Transverse colon (tissue), 4 donors: ENCODE measurements around the gene HLA-DRB1. TPM values are rescaled to one million over a fixed set of nuclear protein-coding genes. Genes with fewer than 3 reads are reported as not detected.

Experiments used
- DNase-seq: peaks from one replicate; pipeline ENCODE4 v3.0.0-alpha.2; 2019
- H3K27ac ChIP-seq, 4 donors: fragments of 200-600 bp; sonication (generic); 2 replicates each; pipeline ENCODE4 v1.5.1; 2016 to 2018; ENCODE audit warnings: inconsistent platforms in 4 of 4
- H3K27me3 ChIP-seq: fragments of 200-600 bp; sonication (generic); 2 replicates; pipeline ENCODE4 v1.5.1; 2017; ENCODE audit warnings: inconsistent platforms
- H3K36me3 ChIP-seq, 4 donors: fragments of 200-600 bp; sonication (generic); 2 replicates each; pipeline ENCODE4 v1.5.1; 2017 to 2019; ENCODE audit warnings: inconsistent platforms in 4 of 4
- H3K4me1 ChIP-seq, 4 donors: fragments of 200-600 bp; sonication (generic); 2 replicates each; pipeline ENCODE4 v1.5.1; 2017 to 2020; ENCODE audit warnings: inconsistent platforms in 4 of 4
- H3K4me3 ChIP-seq, 4 donors: fragments of 200-600 bp; sonication (generic); 1 replicate in 1 of 4; 2 replicates in 3 of 4; pipeline versions ENCODE4 v1.5.1 to v1.6.1; 2017 to 2019; ENCODE audit warnings: inconsistent platforms in 4 of 4
- H3K9me3 ChIP-seq, 2 donors: fragments of 200-600 bp; sonication (generic); 2 replicates each; pipeline ENCODE4 v1.5.1; 2017 to 2019; ENCODE audit warnings: inconsistent platforms in 2 of 2
- CTCF ChIP-seq, 5 experiments: fragments of 200-600 bp in 3 of 5; fragments of 450-650 bp in 2 of 5; sonication (generic) in 3 of 5; IDR thresholded peaks; 1 replicate in 2 of 5; 2 replicates in 3 of 5; pipeline ENCODE4 v1.5.1; 2016 to 2017; ENCODE audit warnings: antibody characterized with exemption in 5 of 5, inconsistent platforms in 3 of 5, mild to moderate bottlenecking in 2 of 5, moderate library complexity in 1 of 5
- EP300 ChIP-seq: sonication (generic); formaldehyde crosslinking; IDR thresholded peaks from one replicate; pipeline ENCODE4 v1.6.1; 2017; ENCODE audit warnings: antibody characterized with exemption, low read depth
- POLR2A ChIP-seq: fragments of 450-650 bp; IDR thresholded peaks from one replicate; pipeline ENCODE4 v1.6.1; 2016; ENCODE audit warnings: antibody characterized with exemption, mild to moderate bottlenecking, moderate library complexity
- POLR2AphosphoS5 ChIP-seq, 3 donors: sonication (generic); formaldehyde crosslinking; IDR thresholded peaks; one replicate each; pipeline ENCODE4 v1.6.1; 2016; ENCODE audit warnings: antibody characterized with exemption in 3 of 3
- WGBS, 2 donors: methylation state at CpG; one replicate each; pipeline ENCODE4 v1.1.5; 2018; ENCODE audit warnings: low coverage in 1 of 2; 5-methylcytosine and 5-hydroxymethylcytosine counted together
- in situ Hi-C, 4 donors: fragments of 200-750 bp; cut with MboI; loops; one replicate each; pipeline versions ENCODE4 v1.15.0 to v1.15.1; 2017; ENCODE audit warnings: low sequenced_read_pairs in 3 of 4, low pct_ligation_motif_present in 1 of 4, low pct_unique_long_range_greater_than_20kb in 1 of 4
- intact Hi-C: fragments of 100-400 bp; cut with DNase I; formaldehyde crosslinking; loops from one replicate; pipeline ENCODE4 v1.15.1; 2023; ENCODE audit warnings: low total_unique reads
- total RNA-seq, 4 donors: library from RNA; depleted of rRNA; stranded (reverse); fragments of >200 nt; gene quantifications; one replicate each; pipeline ENCODE4 v1.1.0, GENCODE V29; 2016

HLA-DRB1 gene
- total RNA-seq, 4 donors from 2014 or later = 7.9 to 23.8 (median 12.6) TPM

GRCh38 chr6:32604434-32604877 lies 14.8 kb upstream of the HLA-DRB1 start:
- H3K9me3 ChIP-seq = no peaks in the 10 kb centered on the region
- 0 to 1% methylated on average over 3 of the region's 3 CpGs for WGBS, 2 donors
- no peak for DNase-seq
- H3K27ac ChIP-seq = no peak overlapping the region
- H3K36me3 ChIP-seq = no peaks in the 10 kb centered on the region
- intact Hi-C loops = no loop called here
- no peak for TF ChIP-seq POLR2AphosphoS5 (IDR thresholded peaks at IDR 0.05)
- TF ChIP-seq CTCF (IDR thresholded peaks at IDR 0.05) = no peak
- no peak for TF ChIP-seq POLR2A
- no peak for TF ChIP-seq EP300
- no peaks in the 10 kb centered on the region for H3K27me3 ChIP-seq
- no peak overlapping the region for H3K4me3 ChIP-seq
- no peaks in the 10 kb centered on the region for H3K4me1 ChIP-seq
- in situ Hi-C loops = no loop called here

- intact Hi-C loops (no loop called here), in situ Hi-C loops (no loop called here)
- Histone ChIP-seq H3K9me3 (no peaks in the 10 kb centered on the region), H3K36me3 (no peaks in the 10 kb centered on the region), H3K4me3 (no peak overlapping the region), H3K27ac (no peak overlapping the region), H3K4me1 (no peaks in the 10 kb centered on the region), H3K27me3 (no peaks in the 10 kb centered on the region)
- TF ChIP-seq CTCF (IDR thresholded peaks at IDR 0.05) (no peak), POLR2A (no peak), POLR2AphosphoS5 (IDR thresholded peaks at IDR 0.05) (no peak), EP300 (no peak)
- 5 to 11% methylated on average over 3 of the region's 3 CpGs for WGBS, 2 donors
- no peak for DNase-seq
These were observed 14.2 kb upstream of the HLA-DRB1 start for GRCh38 chr6:32603888-32604287.

GRCh38 chr6:32603222-32603621 lies 13.6 kb upstream of the HLA-DRB1 start:
- no peak for DNase-seq
- no peaks in the 10 kb centered on the region for H3K9me3 ChIP-seq
- no peaks in the 10 kb centered on the region for H3K4me1 ChIP-seq
- H3K4me3 ChIP-seq = no peak overlapping the region
- no peak overlapping the region for H3K27ac ChIP-seq
- H3K27me3 ChIP-seq = no peaks in the 10 kb centered on the region
- intact Hi-C loops = no loop called here
- no peaks in the 10 kb centered on the region for H3K36me3 ChIP-seq
- TF ChIP-seq POLR2A (no peak), POLR2AphosphoS5 (IDR thresholded peaks at IDR 0.05) (no peak), CTCF (IDR thresholded peaks at IDR 0.05) (no peak), EP300 (no peak)
- in situ Hi-C loops = no loop called here
- WGBS, 2 donors = 33 to 67% methylated on average over 3 of the region's 5 CpGs

- no peaks in the 10 kb centered on the region for H3K4me1 ChIP-seq
- in situ Hi-C loops = no loop called here
- 61 to 67% methylated on average over 3 of the region's 3 CpGs for WGBS, 2 donors
- no peak overlapping the region for H3K27ac ChIP-seq
- no peak for DNase-seq
- H3K27me3 ChIP-seq = no peaks in the 10 kb centered on the region
- no peaks in the 10 kb centered on the region for H3K36me3 ChIP-seq
- H3K4me3 ChIP-seq = no peak overlapping the region
- intact Hi-C loops = no loop called here
- no peaks in the 10 kb centered on the region for H3K9me3 ChIP-seq
- no peak for TF ChIP-seq EP300
- no peak for TF ChIP-seq POLR2A
- no peak for TF ChIP-seq POLR2AphosphoS5 (IDR thresholded peaks at IDR 0.05)
- TF ChIP-seq CTCF (IDR thresholded peaks at IDR 0.05) = no peak
These were observed 12.7 kb upstream of the HLA-DRB1 start for GRCh38 chr6:32602383-32602782.
